Esophagus squamous epithelium (tissue), 4 donors: ENCODE results near the gene HS3ST2.

Experiments
- CTCF ChIP-seq, 6 experiments: fragments of 450-650 bp in 4 of 6; fragments of 200-600 bp in 2 of 6; sonication (generic) in 2 of 6; IDR thresholded peaks; one replicate each; pipeline ENCODE4 v1.5.1; 2016 to 2019; ENCODE audit warnings: antibody characterized with exemption in 6 of 6, mild to moderate bottlenecking in 4 of 6, moderate library complexity in 4 of 6
- POLR2A ChIP-seq, 4 donors: fragments of 450-650 bp; IDR thresholded peaks; one replicate each; pipeline ENCODE4 v1.6.1; 2017; ENCODE audit warnings: antibody characterized with exemption in 4 of 4, mild to moderate bottlenecking in 4 of 4, moderate library complexity in 3 of 4

GRCh38 chr16:22765479-22765878 lies 48.5 kb upstream of the HS3ST2 start:
- TF ChIP-seq CTCF (IDR thresholded peaks at IDR 0.05) (no peak), POLR2A (IDR thresholded peaks at IDR 0.05) (no peak)
